Stimulated activated naive CD8-positive, alpha-beta T cell treated with anti-CD3 and anti-CD28 coated beads, Interleukin-15, Interleukin-2, amounts not matched to agents 100 ng/mL and 50 ng/mL, for 24 hours (primary cell): ENCODE measurements around the gene NR2C1.
"Not testable (repeated sequence)": the region's sequence is repeated elsewhere in the genome, so short reads cannot be mapped to it uniquely, and the experiment has no call there.

Source experiments
- H3K27ac Mint-ChIP-seq: one replicate; pipeline ENCODE4 v1.8.0; 2021; ENCODE audit warnings: mild to moderate bottlenecking, mixed read lengths
- H3K27me3 Mint-ChIP-seq: one replicate; pipeline ENCODE4 v1.8.0; 2021; ENCODE audit warnings: mixed read lengths
- H3K36me3 Mint-ChIP-seq: one replicate; pipeline ENCODE4 v1.8.0; 2021; ENCODE audit warnings: low read depth, mixed read lengths
- H3K4me1 Mint-ChIP-seq: one replicate; pipeline ENCODE4 v1.8.0; 2021; ENCODE audit warnings: low read depth, mixed read lengths
- H3K4me3 Mint-ChIP-seq: one replicate; pipeline ENCODE4 v1.8.0; 2021; ENCODE audit warnings: mild to moderate bottlenecking, mixed read lengths
- H3K9me3 Mint-ChIP-seq: one replicate; pipeline ENCODE4 v1.8.0; 2021; ENCODE audit warnings: mixed read lengths

The NR2C1 gene

GRCh38 chr12:95099270-95099790, 25.9 kb upstream of the NR2C1 start:
- H3K9me3 Mint-ChIP-seq: no peaks in the 10 kb centered on the region

GRCh38 chr12:95096852-95097251, 23.4 kb upstream of the NR2C1 start:
- Mint-ChIP-seq H3K4me3 (no peak overlapping the region), H3K36me3 (no peaks in the 10 kb centered on the region), H3K27ac (no peak overlapping the region)

More at GRCh38 chr12:95099270-95099790, 25.9 kb upstream of the NR2C1 start:
- peaks cover 8% of the 10 kb centered on the region for H3K4me1 Mint-ChIP-seq
- H3K27ac Mint-ChIP-seq: no peak overlapping the region
- no peaks in the 10 kb centered on the region for H3K36me3 Mint-ChIP-seq
- no peak overlapping the region for H3K4me3 Mint-ChIP-seq
- no peaks in the 10 kb centered on the region for H3K27me3 Mint-ChIP-seq

GRCh38 chr12:95096378-95096777, 23.0 kb upstream of the NR2C1 start:
- Mint-ChIP-seq H3K9me3 (no peaks in the 10 kb centered on the region), H3K27me3 (no peaks in the 10 kb centered on the region), H3K27ac (no peak overlapping the region), H3K4me1 (no peaks in the 10 kb centered on the region), H3K4me3 (no peak overlapping the region), H3K36me3 (no peaks in the 10 kb centered on the region)

More at GRCh38 chr12:95096852-95097251, 23.4 kb upstream of the NR2C1 start:
- Mint-ChIP-seq H3K9me3 (no peaks in the 10 kb centered on the region), H3K27me3 (no peaks in the 10 kb centered on the region), H3K4me1 (no peaks in the 10 kb centered on the region)

- not testable (repeated sequence) for H3K9me3 Mint-ChIP-seq, H3K4me3 Mint-ChIP-seq, H3K4me1 Mint-ChIP-seq, H3K27me3 Mint-ChIP-seq, H3K27ac Mint-ChIP-seq, H3K36me3 Mint-ChIP-seq
These were observed 22.4 kb upstream of the NR2C1 start for GRCh38 chr12:95095866-95096265.

GRCh38 chr12:95089462-95089861, 16.0 kb upstream of the NR2C1 start:
- H3K27me3 Mint-ChIP-seq: no peaks in the 10 kb centered on the region
- no peaks in the 10 kb centered on the region for H3K4me1 Mint-ChIP-seq
- no peaks in the 10 kb centered on the region for H3K36me3 Mint-ChIP-seq
- H3K4me3 Mint-ChIP-seq: no peak overlapping the region
- no peak overlapping the region for H3K27ac Mint-ChIP-seq
- no peaks in the 10 kb centered on the region for H3K9me3 Mint-ChIP-seq

GRCh38 chr12:95088379-95088778, 15.0 kb upstream of the NR2C1 start:
- H3K4me1 Mint-ChIP-seq: no peaks in the 10 kb centered on the region
- H3K27ac Mint-ChIP-seq: no peak overlapping the region
- H3K36me3 Mint-ChIP-seq: no peaks in the 10 kb centered on the region
- H3K4me3 Mint-ChIP-seq: no peak overlapping the region
- H3K9me3 Mint-ChIP-seq: no peaks in the 10 kb centered on the region
- H3K27me3 Mint-ChIP-seq: no peaks in the 10 kb centered on the region

- Mint-ChIP-seq H3K4me3 (no peak overlapping the region), H3K27ac (no peak overlapping the region), H3K9me3 (no peaks in the 10 kb centered on the region), H3K4me1 (no peaks in the 10 kb centered on the region), H3K27me3 (no peaks in the 10 kb centered on the region), H3K36me3 (no peaks in the 10 kb centered on the region)
These were observed 12.2 kb upstream of the NR2C1 start for GRCh38 chr12:95085612-95086011.

- Mint-ChIP-seq H3K36me3 (no peaks in the 10 kb centered on the region), H3K9me3 (no peaks in the 10 kb centered on the region)
These were observed 10.5 kb upstream of the NR2C1 start for GRCh38 chr12:95083938-95084337.

GRCh38 chr12:95083471-95083870, 10.1 kb upstream of the NR2C1 start:
- no peaks in the 10 kb centered on the region for H3K36me3 Mint-ChIP-seq
- no peaks in the 10 kb centered on the region for H3K27me3 Mint-ChIP-seq
- no peak overlapping the region for H3K27ac Mint-ChIP-seq
- H3K9me3 Mint-ChIP-seq: no peaks in the 10 kb centered on the region
- no peaks in the 10 kb centered on the region for H3K4me1 Mint-ChIP-seq
- no peak overlapping the region for H3K4me3 Mint-ChIP-seq

More at GRCh38 chr12:95083938-95084337, 10.5 kb upstream of the NR2C1 start:
- Mint-ChIP-seq H3K27me3 (no peaks in the 10 kb centered on the region), H3K27ac (no peak overlapping the region), H3K4me3 (no peak overlapping the region), H3K4me1 (no peaks in the 10 kb centered on the region)

- H3K36me3 Mint-ChIP-seq: no peaks in the 10 kb centered on the region
- H3K4me1 Mint-ChIP-seq: peaks cover 10% of the 10 kb centered on the region
- H3K27me3 Mint-ChIP-seq: no peaks in the 10 kb centered on the region
- no peak overlapping the region for H3K4me3 Mint-ChIP-seq
- H3K27ac Mint-ChIP-seq: no peak overlapping the region
- no peaks in the 10 kb centered on the region for H3K9me3 Mint-ChIP-seq
These were observed 3.9 kb upstream of the NR2C1 start for GRCh38 chr12:95077341-95077740.

- Mint-ChIP-seq H3K27me3 (no peaks in the 10 kb centered on the region), H3K4me1 (peaks cover 20% of the 10 kb centered on the region), H3K27ac (no peak overlapping the region), H3K36me3 (peaks cover 5% of the 10 kb centered on the region), H3K9me3 (no peaks in the 10 kb centered on the region), H3K4me3 (no peak overlapping the region)
These were observed 1.3 kb upstream of the NR2C1 start for GRCh38 chr12:95074766-95075165.

- Mint-ChIP-seq H3K9me3 (no peaks in the 10 kb centered on the region), H3K27ac (peak overlapping the region; percentile 87), H3K4me1 (peaks cover 24% of the 10 kb centered on the region), H3K27me3 (no peaks in the 10 kb centered on the region), H3K4me3 (peak overlapping the region; percentile 93), H3K36me3 (peaks cover 11% of the 10 kb centered on the region)
These were observed 491 bp upstream of the NR2C1 start for GRCh38 chr12:95073698-95074520.

GRCh38 chr12:95070378-95070777, 3.0 kb downstream of the NR2C1 start:
- no peak overlapping the region for H3K27ac Mint-ChIP-seq
- no peaks in the 10 kb centered on the region for H3K27me3 Mint-ChIP-seq
- peaks cover 24% of the 10 kb centered on the region for H3K36me3 Mint-ChIP-seq
- no peaks in the 10 kb centered on the region for H3K9me3 Mint-ChIP-seq
- H3K4me1 Mint-ChIP-seq: peaks cover 24% of the 10 kb centered on the region
- H3K4me3 Mint-ChIP-seq: no peak overlapping the region

GRCh38 chr12:95066091-95066855, 7.1 kb downstream of the NR2C1 start:
- Mint-ChIP-seq H3K4me1 (peaks cover 12% of the 10 kb centered on the region), H3K27ac (no peak overlapping the region), H3K27me3 (no peaks in the 10 kb centered on the region), H3K36me3 (peaks cover 52% of the 10 kb centered on the region), H3K4me3 (no peak overlapping the region), H3K9me3 (no peaks in the 10 kb centered on the region)

- Mint-ChIP-seq H3K4me1 (no peaks in the 10 kb centered on the region), H3K4me3 (no peak overlapping the region), H3K27me3 (no peaks in the 10 kb centered on the region), H3K36me3 (peaks cover 45% of the 10 kb centered on the region), H3K27ac (no peak overlapping the region), H3K9me3 (no peaks in the 10 kb centered on the region)
These were observed 12.5 kb downstream of the NR2C1 start for GRCh38 chr12:95060951-95061350.
